ENCODE data around the gene CXCL1. TPM values are rescaled to one million over a fixed set of nuclear protein-coding genes. Genes with fewer than 3 reads are reported as not detected.

Gene CXCL1
- total RNA-seq, 2 donors from 2014 or later = 0.68 to 8.7 TPM

DNA sequence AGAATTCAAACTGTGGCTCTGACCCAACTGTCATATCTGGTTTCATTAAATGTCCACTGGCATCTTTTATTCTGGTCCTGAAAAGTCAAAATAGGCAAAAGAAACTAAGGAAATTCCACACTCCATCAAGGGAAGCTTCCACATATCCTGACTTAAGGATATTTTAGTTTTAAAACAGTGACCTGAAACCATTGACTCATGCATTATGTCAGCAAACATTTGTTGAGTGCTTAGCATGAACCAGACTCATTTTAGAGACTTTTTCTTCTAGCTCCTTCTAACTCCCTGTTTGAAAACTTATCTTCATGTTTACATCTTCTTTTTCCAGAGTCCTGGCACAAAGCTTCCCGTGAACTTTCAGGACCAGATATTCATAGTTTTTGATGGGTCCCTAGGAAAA lies 6.9 kb upstream of the CXCL1 start:
- TF ChIP-seq, protein P1, sequence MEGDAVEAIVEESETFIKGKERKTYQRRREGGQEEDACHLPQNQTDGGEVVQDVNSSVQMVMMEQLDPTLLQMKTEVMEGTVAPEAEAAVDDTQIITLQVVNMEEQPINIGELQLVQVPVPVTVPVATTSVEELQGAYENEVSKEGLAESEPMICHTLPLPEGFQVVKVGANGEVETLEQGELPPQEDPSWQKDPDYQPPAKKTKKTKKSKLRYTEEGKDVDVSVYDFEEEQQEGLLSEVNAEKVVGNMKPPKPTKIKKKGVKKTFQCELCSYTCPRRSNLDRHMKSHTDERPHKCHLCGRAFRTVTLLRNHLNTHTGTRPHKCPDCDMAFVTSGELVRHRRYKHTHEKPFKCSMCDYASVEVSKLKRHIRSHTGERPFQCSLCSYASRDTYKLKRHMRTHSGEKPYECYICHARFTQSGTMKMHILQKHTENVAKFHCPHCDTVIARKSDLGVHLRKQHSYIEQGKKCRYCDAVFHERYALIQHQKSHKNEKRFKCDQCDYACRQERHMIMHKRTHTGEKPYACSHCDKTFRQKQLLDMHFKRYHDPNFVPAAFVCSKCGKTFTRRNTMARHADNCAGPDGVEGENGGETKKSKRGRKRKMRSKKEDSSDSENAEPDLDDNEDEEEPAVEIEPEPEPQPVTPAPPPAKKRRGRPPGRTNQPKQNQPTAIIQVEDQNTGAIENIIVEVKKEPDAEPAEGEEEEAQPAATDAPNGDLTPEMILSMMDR (IDR thresholded peaks at IDR 0.05) = no peak
- no peaks in the 10 kb centered on the region for H3K27me3 ChIP-seq (replicated peaks; ENCODE audit: insufficient read depth)
- H3K36me3 ChIP-seq = no peaks in the 10 kb centered on the region
- no peak overlapping the region for H3K4me3 ChIP-seq
- H3K4me1 ChIP-seq (ENCODE audit: control insufficient read depth in 1 of 2, low read depth in 2 of 2) = no peaks in the 10 kb centered on the region
- no peak for DNase-seq (ENCODE audit: low spot score)
- H3K9me3 ChIP-seq = no peaks in the 10 kb centered on the region
- no peak for ATAC-seq (ENCODE audit: insufficient number of reproducible peaks, low FRiP score, low read depth)
- no peak overlapping the region for H3K27ac ChIP-seq

DNA sequence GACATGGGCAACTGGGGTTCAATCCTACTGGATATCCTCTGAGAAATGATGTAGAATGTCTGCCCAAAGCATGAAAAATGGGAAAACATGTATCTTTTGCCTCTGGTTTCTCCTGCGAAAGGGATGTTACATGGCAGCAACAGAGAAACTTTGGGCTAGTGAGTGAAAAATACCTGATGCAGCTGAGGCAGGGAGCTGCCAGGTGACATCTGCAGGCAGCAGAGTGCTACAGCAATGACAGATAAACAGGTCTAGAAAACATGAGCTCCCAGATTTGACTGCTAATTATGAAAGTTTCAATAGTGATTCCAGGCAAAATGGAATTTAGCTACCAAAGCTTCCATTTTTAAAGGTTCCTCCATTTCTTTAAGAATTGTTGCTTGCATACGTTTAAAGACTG lies 4.8 kb upstream of the CXCL1 start:
- Histone ChIP-seq H3K27me3 (replicated peaks; ENCODE audit: insufficient read depth) (no peaks in the 10 kb centered on the region), H3K4me1 (ENCODE audit: control insufficient read depth in 1 of 2, low read depth in 2 of 2) (peaks cover 0 to 7% of the 10 kb centered on the region in 2 donors), H3K9me3 (no peaks in the 10 kb centered on the region), H3K27ac (no peak overlapping the region), H3K4me3 (no peak overlapping the region), H3K36me3 (no peaks in the 10 kb centered on the region)
- TF ChIP-seq, protein P1 (IDR thresholded peaks at IDR 0.05) = no peak
- DNase-seq (ENCODE audit: low spot score) = no peak
- ATAC-seq (ENCODE audit: insufficient number of reproducible peaks, low FRiP score, low read depth) = no peak

DNA sequence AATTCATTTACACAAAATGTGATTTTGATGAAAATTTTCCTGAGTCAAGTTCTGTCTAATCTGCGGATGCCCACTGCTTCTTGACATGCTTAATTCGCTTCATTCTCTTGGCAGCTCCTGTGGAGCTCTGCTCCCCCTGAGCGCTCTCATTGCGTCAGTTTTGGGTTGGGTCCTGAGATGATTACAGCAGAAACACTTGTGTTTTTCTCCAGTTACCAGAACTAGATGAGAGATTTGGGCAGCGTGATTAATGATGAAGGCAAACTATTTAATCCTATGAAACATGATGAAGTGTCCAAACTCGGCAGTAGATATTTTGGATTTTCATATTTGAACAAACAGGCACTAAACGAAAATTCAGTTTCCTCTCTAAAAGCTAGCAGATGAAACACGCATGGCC lies 4.2 kb upstream of the CXCL1 start:
- ATAC-seq (ENCODE audit: insufficient number of reproducible peaks, low FRiP score, low read depth) (no peak), DNase-seq (ENCODE audit: low spot score) (no peak)
- no peaks in the 10 kb centered on the region for H3K9me3 ChIP-seq
- TF ChIP-seq, protein P1 (IDR thresholded peaks at IDR 0.05) = no peak
- no peaks in the 10 kb centered on the region for H3K36me3 ChIP-seq
- no peak overlapping the region for H3K4me3 ChIP-seq
- no peak overlapping the region for H3K27ac ChIP-seq
- no peaks in the 10 kb centered on the region for H3K27me3 ChIP-seq (replicated peaks; ENCODE audit: insufficient read depth)
- H3K4me1 ChIP-seq (ENCODE audit: control insufficient read depth in 1 of 2, low read depth in 2 of 2) = peaks cover 0 to 12% of the 10 kb centered on the region in 2 donors

DNA sequence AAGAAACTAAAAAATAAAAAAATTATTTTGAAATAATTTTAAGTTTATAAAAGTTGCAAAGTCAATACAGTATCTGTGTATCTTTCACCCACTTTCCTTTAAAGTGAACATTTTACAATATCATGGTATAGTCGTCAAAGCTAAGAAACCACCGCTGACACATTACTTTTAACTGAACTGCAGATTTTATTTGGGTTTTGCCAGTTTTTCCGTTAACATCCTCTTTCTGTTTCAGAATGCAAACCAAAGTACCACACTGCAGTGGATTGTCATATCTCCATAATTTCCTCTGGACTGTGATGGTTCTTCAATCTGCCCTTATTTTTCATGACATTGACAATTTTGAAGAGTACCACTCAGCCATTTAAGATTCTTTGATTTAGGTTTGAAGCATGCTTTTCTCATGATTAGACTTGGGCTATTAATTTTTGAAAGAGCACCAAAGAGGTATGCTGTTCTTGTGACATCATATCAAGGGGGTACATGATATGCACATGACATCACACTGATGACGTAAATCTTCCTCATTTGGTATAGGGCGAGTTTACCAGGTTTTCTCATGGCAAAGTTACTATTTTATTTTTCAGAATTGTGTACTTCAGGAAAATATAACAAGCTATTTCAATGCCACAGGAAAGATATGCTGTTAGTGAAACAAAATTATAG lies 3.6 kb upstream of the CXCL1 start:
- H3K9me3 ChIP-seq = no peaks in the 10 kb centered on the region
- ATAC-seq (ENCODE audit: insufficient number of reproducible peaks, low FRiP score, low read depth) (no peak), DNase-seq (ENCODE audit: low spot score) (no peak)
- H3K36me3 ChIP-seq = no peaks in the 10 kb centered on the region
- TF ChIP-seq, protein P1 (IDR thresholded peaks at IDR 0.05) = no peak
- H3K4me1 ChIP-seq (ENCODE audit: control insufficient read depth in 1 of 2, low read depth in 2 of 2) = peaks cover 0 to 12% of the 10 kb centered on the region in 2 donors
- H3K4me3 ChIP-seq = no peak overlapping the region
- H3K27me3 ChIP-seq (replicated peaks; ENCODE audit: insufficient read depth) = no peaks in the 10 kb centered on the region
- H3K27ac ChIP-seq = no peak overlapping the region

DNA sequence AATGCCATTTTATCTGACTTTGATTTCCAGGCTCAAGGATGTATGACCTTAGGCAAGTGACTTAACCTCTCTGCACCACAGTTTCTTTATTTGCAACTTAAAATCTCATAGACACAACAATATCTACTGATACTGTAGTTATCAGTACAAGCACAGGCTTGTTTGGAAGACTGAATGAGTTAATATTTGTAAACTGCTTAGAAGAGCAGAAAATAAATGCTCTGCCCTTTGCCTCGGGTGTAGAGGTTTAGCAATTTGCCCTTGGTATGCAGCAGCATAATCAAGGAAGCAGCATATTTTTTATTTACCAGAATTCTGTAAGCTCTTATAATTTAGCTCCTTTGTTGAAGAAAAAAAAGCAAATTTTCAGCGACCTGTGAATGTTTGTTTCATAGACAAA lies 2.9 kb upstream of the CXCL1 start:
- Histone ChIP-seq H3K4me1 (ENCODE audit: control insufficient read depth in 1 of 2, low read depth in 2 of 2) (peaks cover 0 to 12% of the 10 kb centered on the region in 2 donors), H3K4me3 (no peak overlapping the region), H3K27me3 (replicated peaks; ENCODE audit: insufficient read depth) (no peaks in the 10 kb centered on the region), H3K36me3 (no peaks in the 10 kb centered on the region), H3K9me3 (no peaks in the 10 kb centered on the region), H3K27ac (no peak overlapping the region)
- TF ChIP-seq, protein P1 (IDR thresholded peaks at IDR 0.05) = no peak
- ATAC-seq (ENCODE audit: insufficient number of reproducible peaks, low FRiP score, low read depth) = no peak
- no peak for DNase-seq (ENCODE audit: low spot score)
